ENCODE data around the gene SPTY2D1.
A peak's percentile ranks its signal among the peaks of the same experiment; 100 is the strongest.
"Not testable (repeated sequence)": the region's sequence is repeated elsewhere in the genome, so short reads cannot be mapped to it uniquely, and the experiment has no call there.

SPTY2D1 gene, protein sequence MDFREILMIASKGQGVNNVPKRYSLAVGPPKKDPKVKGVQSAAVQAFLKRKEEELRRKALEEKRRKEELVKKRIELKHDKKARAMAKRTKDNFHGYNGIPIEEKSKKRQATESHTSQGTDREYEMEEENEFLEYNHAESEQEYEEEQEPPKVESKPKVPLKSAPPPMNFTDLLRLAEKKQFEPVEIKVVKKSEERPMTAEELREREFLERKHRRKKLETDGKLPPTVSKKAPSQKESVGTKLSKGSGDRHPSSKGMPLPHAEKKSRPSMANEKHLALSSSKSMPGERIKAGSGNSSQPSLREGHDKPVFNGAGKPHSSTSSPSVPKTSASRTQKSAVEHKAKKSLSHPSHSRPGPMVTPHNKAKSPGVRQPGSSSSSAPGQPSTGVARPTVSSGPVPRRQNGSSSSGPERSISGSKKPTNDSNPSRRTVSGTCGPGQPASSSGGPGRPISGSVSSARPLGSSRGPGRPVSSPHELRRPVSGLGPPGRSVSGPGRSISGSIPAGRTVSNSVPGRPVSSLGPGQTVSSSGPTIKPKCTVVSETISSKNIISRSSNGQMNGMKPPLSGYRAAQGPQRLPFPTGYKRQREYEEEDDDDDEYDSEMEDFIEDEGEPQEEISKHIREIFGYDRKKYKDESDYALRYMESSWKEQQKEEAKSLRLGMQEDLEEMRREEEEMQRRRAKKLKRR

GRCh38 chr11:18634140-18635032 is at the start of gene SPTY2D1:
Gene SPTY2D1, minus strand, starts transcription at chr11:18634342. Its CDS starts 85 bp downstream, at chr11:18634257.
- DNase-seq: peak; percentile 98

DNA sequence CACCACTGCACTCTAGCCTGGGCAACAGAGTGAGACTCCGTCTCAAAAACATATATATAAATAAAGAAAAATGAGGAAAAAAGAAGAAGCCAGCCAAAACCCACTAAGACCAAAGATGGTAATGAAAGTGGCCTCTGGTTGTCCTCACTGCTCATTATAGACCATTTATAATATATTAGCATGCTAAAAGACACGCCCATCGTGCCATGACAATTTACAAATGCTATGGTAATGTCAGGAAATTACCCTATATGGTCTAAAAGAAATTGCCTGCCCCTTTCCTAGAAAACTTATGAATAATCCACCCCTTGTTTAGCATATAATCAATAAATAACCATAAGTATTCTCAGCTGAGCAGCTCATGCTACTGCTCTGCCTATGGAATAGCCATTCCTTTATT is 48.3 kb upstream of the SPTY2D1 start:
- no peak for DNase-seq

DNA sequence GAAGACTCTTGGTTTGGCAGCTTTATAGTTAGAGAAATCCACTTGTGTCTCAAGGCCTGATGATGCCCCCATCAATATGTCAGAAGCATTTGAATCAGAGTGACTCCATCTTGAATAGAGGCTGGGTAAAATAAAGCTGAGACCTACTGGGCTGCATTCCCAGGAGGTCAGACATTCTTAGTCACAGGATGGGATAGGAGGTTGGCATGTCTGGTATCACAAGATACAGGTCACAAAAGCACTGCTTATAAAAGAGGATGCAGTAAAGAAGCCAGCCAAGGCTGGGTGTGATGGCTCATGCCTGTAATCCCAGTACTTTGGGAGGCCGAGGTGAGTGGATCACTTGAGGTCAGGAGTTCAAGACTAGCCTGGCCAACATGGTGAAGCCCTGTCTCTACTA is 47.8 kb upstream of the SPTY2D1 start:
- not testable (repeated sequence) for DNase-seq

GRCh38 chr11:18677560-18677959 is 43.4 kb upstream of the SPTY2D1 start:
- no peak for DNase-seq

GRCh38 chr11:18676803-18677202 is 42.7 kb upstream of the SPTY2D1 start:
- no peak for DNase-seq

GRCh38 chr11:18672209-18672608 is 38.1 kb upstream of the SPTY2D1 start:
- DNase-seq: peak; percentile 56

GRCh38 chr11:18671246-18671645 is 37.1 kb upstream of the SPTY2D1 start:
- DNase-seq: peak; percentile 27

DNA sequence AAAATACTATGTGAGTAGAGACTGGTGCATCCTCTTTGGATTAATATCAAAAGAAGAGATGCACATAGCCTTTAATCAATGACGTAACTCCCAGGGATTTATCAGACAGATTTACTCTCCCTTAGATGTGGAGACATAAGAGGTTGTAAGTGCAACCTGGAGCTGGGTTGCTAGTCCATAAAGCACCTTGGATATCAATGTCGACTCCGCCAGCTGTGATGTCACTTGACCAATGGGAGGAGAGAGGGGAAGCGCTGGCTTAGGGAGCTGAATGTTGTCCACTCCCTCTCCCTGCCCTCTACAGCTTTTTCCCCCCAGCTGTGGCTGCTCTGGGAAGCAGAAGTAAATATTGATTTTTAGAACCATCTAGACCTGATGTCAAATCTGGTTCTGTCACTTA is 35.6 kb upstream of the SPTY2D1 start:
- DNase-seq: no peak

- DNase-seq: peak; percentile 39
Observed at GRCh38 chr11:18669219-18669596, 35.1 kb upstream of the SPTY2D1 start.

GRCh38 chr11:18668131-18668530 is 34.0 kb upstream of the SPTY2D1 start:
- DNase-seq: no peak

DNA sequence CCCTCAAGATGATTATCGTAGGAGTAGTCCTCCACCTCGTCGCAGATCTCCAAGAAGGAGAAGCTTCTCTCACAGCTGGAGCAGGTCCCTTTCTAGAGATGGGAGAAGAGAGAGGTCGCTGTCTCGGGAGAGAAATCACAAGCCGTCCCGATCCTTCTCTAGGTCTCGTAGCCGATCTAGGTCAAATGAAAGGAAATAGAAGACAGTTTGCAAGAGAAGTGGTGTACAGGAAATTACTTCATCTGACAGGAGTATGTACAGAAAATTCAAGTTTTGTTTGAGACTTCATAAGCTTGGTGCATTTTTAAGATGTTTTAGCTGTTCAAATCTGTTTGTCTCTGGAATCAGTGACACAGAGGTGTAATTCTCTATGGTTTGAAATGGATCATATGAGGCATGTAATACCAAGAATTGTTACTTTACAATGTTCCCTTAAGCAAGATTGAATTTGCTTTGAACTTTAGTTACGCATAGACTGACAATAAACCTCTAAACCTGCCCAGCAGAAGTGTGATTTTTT is 31.3 kb upstream of the SPTY2D1 start:
- DNase-seq: not testable (repeated sequence)

GRCh38 chr11:18657673-18658072 is 23.5 kb upstream of the SPTY2D1 start:
- DNase-seq: no peak

GRCh38 chr11:18650859-18651557 is 16.9 kb upstream of the SPTY2D1 start:
- peak; percentile 55 for DNase-seq

DNA sequence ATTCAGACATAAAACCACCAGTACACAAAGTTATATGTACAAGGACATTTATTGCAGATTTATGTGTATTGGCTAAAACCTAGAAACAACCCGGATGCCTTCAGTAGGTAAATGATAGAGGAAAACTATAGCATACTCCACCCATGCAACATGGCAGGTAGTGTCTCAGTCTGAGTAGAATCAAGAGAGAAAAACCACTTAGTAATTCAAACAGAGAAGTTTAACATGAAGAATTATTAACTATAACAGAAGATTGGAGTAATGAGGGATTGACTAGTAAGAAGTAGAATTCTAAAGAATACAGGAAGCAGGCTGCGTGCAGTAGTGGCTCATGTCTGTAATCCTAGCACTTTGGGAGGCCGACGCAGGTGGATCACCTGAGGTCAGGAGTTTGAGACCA is 16.2 kb upstream of the SPTY2D1 start:
- DNase-seq: no peak

GRCh38 chr11:18643034-18643433 is 8.9 kb upstream of the SPTY2D1 start:
- not testable (repeated sequence) for DNase-seq

- no peak for DNase-seq
Observed at GRCh38 chr11:18641677-18642076, 7.5 kb upstream of the SPTY2D1 start.

GRCh38 chr11:18633256-18634139 is 644 bp downstream of the SPTY2D1 start:
- DNase-seq: peak; percentile 46

GRCh38 chr11:18632841-18633240 is 1.3 kb downstream of the SPTY2D1 start:
- DNase-seq: no peak

- DNase-seq: no peak
Observed at GRCh38 chr11:18624161-18624560, 10.0 kb downstream of the SPTY2D1 start.

- no peak for DNase-seq
Observed at GRCh38 chr11:18623707-18624106, 10.4 kb downstream of the SPTY2D1 start.

GRCh38 chr11:18618342-18619025 is 15.7 kb downstream of the SPTY2D1 start:
- no peak for DNase-seq

Measured in stimulated activated CD4-positive, alpha-beta T cell treated with anti-CD3 and anti-CD28 coated beads, Interleukin-4, amount 100 ng/mL, for 24 hours (primary cell).